Esophagus squamous epithelium (tissue), 5 donors: ENCODE results near the gene EXOC6. TPM values are rescaled to one million over a fixed set of nuclear protein-coding genes. Genes with fewer than 3 reads are reported as not detected.

Experiments used
- DNase-seq: peaks from one replicate; lab custom pipeline; 2025; lab: John Stamatoyannopoulos, UW
- H3K27ac ChIP-seq, 4 donors: fragments of 200-600 bp; sonication (generic); one replicate each; pipeline ENCODE4 v1.5.1; 2016 to 2019; ENCODE audit warnings: mild to moderate bottlenecking in 1 of 4
- H3K27me3 ChIP-seq, 4 donors: fragments of 200-600 bp; sonication (generic); 1 replicate in 3 of 4; 2 replicates in 1 of 4; pipeline versions ENCODE4 v1.5.1 to v1.6.0; 2017 to 2021; ENCODE audit warnings: antibody characterized with exemption in 1 of 4
- H3K36me3 ChIP-seq, 3 donors: fragments of 200-600 bp; sonication (generic); one replicate each; pipeline ENCODE4 v1.5.1; 2016 to 2019
- H3K4me1 ChIP-seq, 3 donors: fragments of 200-600 bp; sonication (generic); one replicate each; pipeline ENCODE4 v1.5.1; 2017 to 2019
- H3K4me3 ChIP-seq, 4 donors: fragments of 200-600 bp; sonication (generic); 1 replicate in 3 of 4; 2 replicates in 1 of 4; pipeline ENCODE4 v1.5.1; 2016 to 2019; ENCODE audit warnings: mild to moderate bottlenecking in 2 of 4, moderate library complexity in 1 of 4
- H3K9me3 ChIP-seq, 3 donors: fragments of 200-600 bp; sonication (generic); one replicate each; pipeline ENCODE4 v1.5.1; 2016 to 2019
- POLR2A ChIP-seq, 4 donors: fragments of 450-650 bp; IDR thresholded peaks; one replicate each; pipeline ENCODE4 v1.6.1; 2017; ENCODE audit warnings: antibody characterized with exemption in 4 of 4, mild to moderate bottlenecking in 4 of 4, moderate library complexity in 3 of 4
- WGBS, 2 donors: methylation state at CpG; one replicate each; pipeline ENCODE4 v1.1.5; 2018; 5-methylcytosine and 5-hydroxymethylcytosine counted together
- intact Hi-C: fragments of 100-400 bp; cut with DNase I; formaldehyde crosslinking; loops from one replicate; pipeline ENCODE4 v1.15.0; 2022
- total RNA-seq, 4 donors: library from RNA; depleted of rRNA; stranded (reverse); fragments of >200 nt; gene quantifications; one replicate each; pipeline ENCODE4 v1.1.0, GENCODE V29; 2016
- TF ChIP-seq, protein P1 (sequence below), 6 experiments: fragments of 450-650 bp in 4 of 6; fragments of 200-600 bp in 2 of 6; sonication (generic) in 2 of 6; IDR thresholded peaks; one replicate each; pipeline ENCODE4 v1.5.1; 2016 to 2019; ENCODE audit warnings: antibody characterized with exemption in 6 of 6, mild to moderate bottlenecking in 4 of 6, moderate library complexity in 4 of 6
- donor health status: DM: yes; HTN: yes; CAD: no.

Gene EXOC6
- total RNA-seq, 4 donors from 2014 or later, result 1.3 to 9.5 (median 5.6) TPM

- Histone ChIP-seq H3K4me1 (peaks cover 22 to 60% (median 36%) of the 10 kb centered on the region in 3 donors), H3K9me3 (no peaks in the 10 kb centered on the region), H3K27ac (no peak overlapping the region), H3K27me3 (peaks cover 2 to 100% (median 34%) of the 10 kb centered on the region in 4 donors), H3K36me3 (no peaks in the 10 kb centered on the region), H3K4me3 (no peak overlapping the region)
- TF ChIP-seq POLR2A (IDR thresholded peaks at IDR 0.05), result no peak
- TF ChIP-seq, protein P1, sequence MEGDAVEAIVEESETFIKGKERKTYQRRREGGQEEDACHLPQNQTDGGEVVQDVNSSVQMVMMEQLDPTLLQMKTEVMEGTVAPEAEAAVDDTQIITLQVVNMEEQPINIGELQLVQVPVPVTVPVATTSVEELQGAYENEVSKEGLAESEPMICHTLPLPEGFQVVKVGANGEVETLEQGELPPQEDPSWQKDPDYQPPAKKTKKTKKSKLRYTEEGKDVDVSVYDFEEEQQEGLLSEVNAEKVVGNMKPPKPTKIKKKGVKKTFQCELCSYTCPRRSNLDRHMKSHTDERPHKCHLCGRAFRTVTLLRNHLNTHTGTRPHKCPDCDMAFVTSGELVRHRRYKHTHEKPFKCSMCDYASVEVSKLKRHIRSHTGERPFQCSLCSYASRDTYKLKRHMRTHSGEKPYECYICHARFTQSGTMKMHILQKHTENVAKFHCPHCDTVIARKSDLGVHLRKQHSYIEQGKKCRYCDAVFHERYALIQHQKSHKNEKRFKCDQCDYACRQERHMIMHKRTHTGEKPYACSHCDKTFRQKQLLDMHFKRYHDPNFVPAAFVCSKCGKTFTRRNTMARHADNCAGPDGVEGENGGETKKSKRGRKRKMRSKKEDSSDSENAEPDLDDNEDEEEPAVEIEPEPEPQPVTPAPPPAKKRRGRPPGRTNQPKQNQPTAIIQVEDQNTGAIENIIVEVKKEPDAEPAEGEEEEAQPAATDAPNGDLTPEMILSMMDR (IDR thresholded peaks at IDR 0.05), result no peak
- intact Hi-C loops, result no loop called here
- WGBS, 2 donors, result 74 to 83% methylated on average over 7 to 8 of the region's 12 CpGs
- DNase-seq, result no peak
These were observed 216.7 kb downstream of the EXOC6 start for GRCh38 chr10:93064874-93065660.

GRCh38 chr10:93065675-93066543 lies 217.6 kb downstream of the EXOC6 start:
- no peak for TF ChIP-seq POLR2A (IDR thresholded peaks at IDR 0.05)
- TF ChIP-seq, protein P1 (IDR thresholded peaks at IDR 0.05), result no peak
- Histone ChIP-seq H3K27ac (no peak overlapping the region), H3K4me1 (peaks cover 22 to 52% (median 28%) of the 10 kb centered on the region in 3 donors), H3K9me3 (no peaks in the 10 kb centered on the region), H3K4me3 (peak overlapping the region in 2 of 4 donors; percentile 15 to 37), H3K36me3 (no peaks in the 10 kb centered on the region), H3K27me3 (peaks cover 4 to 100% (median 34%) of the 10 kb centered on the region in 4 donors)
- 20 to 30% methylated on average over 8 to 12 of the region's 81 CpGs for WGBS, 2 donors
- no peak for DNase-seq
- intact Hi-C loops, result no loop called here

DNA sequence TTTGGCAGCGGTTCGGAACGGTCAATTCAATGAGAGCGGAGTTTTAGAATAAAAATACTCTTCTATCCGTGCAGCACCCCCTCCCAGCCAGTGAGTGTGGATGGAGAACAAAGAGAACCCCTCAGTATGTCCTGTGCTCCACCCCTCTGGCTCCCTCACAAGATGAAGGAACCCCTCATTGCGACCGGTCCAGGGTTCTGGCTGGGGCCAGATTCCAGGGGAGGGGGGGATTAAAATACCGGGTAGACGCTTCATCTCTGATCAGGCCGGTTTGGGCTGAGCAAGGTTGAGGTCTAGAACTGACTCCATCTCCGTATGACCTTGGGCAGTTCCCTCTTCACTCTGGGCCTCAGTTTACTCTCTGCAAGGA lies 218.2 kb downstream of the EXOC6 start:
- Histone ChIP-seq H3K36me3 (no peaks in the 10 kb centered on the region), H3K27ac (no peak overlapping the region), H3K4me3 (no peak overlapping the region), H3K4me1 (peaks cover 22 to 51% (median 27%) of the 10 kb centered on the region in 3 donors), H3K9me3 (no peaks in the 10 kb centered on the region), H3K27me3 (peaks cover 5 to 100% (median 31%) of the 10 kb centered on the region in 4 donors)
- no peak for DNase-seq
- no peak for TF ChIP-seq POLR2A (IDR thresholded peaks at IDR 0.05)
- TF ChIP-seq, protein P1 (IDR thresholded peaks at IDR 0.05), result no peak
- 15 to 19% methylated on average over 7 to 9 of the region's 11 CpGs for WGBS, 2 donors
- intact Hi-C loops, result no loop called here

- WGBS, 2 donors, result 15 to 18% methylated on average over 13 to 14 of the region's 17 CpGs
- Histone ChIP-seq H3K36me3 (no peaks in the 10 kb centered on the region), H3K4me1 (peaks cover 21 to 51% (median 24%) of the 10 kb centered on the region in 3 donors), H3K9me3 (no peaks in the 10 kb centered on the region), H3K27me3 (peaks cover 14 to 100% (median 35%) of the 10 kb centered on the region in 4 donors), H3K27ac (no peak overlapping the region), H3K4me3 (peak overlapping the region in 1 of 4 donors; percentile 23)
- intact Hi-C loops, result no loop called here
- no peak for DNase-seq
- TF ChIP-seq POLR2A (IDR thresholded peaks at IDR 0.05), result no peak
- TF ChIP-seq, protein P1 (IDR thresholded peaks at IDR 0.05), result no peak
These were observed 219.4 kb downstream of the EXOC6 start for GRCh38 chr10:93067443-93068365.
